Stimulated activated CD4-positive, alpha-beta T cell treated with anti-CD3 and anti-CD28 coated beads, Interleukin-12 subunit alpha, Interleukin-12 subunit beta, amount 100 ng/mL, for 24 hours (primary cell): ENCODE data around the gene MOSPD3.
A peak's percentile ranks its signal among the peaks of the same experiment; 100 is the strongest.

ENCODE experiments used
- DNase-seq, 2 experiments: peaks; one replicate each; pipeline ENCODE4 v3.0.0-alpha.2; 2020; ENCODE audit warnings: low read depth in 2 of 2

Gene MOSPD3

DNA sequence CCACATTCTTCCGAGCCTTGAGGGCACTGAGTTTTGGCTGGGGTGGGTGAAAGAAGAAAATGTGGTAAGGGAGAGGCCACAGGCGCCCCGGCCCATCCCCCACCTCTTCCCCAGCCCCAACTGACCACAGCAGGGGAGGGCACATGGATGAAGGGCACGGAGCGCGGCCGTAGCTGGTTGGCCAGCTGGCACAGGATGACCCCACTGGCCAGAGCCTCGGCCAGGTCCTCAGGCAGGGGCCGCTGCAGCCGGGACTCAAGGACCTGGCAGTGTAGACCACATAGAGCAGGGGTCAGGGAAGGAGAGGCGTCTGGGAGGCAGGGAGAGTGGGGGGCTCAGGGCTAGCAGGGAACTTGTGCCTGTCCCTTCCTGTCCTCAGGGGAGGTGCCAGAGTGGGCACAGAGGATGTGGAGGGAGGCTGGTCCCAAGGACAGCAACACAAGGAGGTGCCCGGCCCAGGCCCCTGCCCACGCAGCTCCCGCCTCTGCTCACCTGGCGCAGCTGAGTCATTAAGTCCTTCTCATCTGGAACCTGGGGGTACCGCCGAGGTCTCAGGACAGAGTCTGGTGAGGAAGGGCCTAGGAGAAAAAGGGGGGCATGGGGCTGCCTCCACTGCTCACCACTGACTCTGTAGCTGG, 36.5 kb upstream of the MOSPD3 start:
- DNase-seq = no peak

DNA sequence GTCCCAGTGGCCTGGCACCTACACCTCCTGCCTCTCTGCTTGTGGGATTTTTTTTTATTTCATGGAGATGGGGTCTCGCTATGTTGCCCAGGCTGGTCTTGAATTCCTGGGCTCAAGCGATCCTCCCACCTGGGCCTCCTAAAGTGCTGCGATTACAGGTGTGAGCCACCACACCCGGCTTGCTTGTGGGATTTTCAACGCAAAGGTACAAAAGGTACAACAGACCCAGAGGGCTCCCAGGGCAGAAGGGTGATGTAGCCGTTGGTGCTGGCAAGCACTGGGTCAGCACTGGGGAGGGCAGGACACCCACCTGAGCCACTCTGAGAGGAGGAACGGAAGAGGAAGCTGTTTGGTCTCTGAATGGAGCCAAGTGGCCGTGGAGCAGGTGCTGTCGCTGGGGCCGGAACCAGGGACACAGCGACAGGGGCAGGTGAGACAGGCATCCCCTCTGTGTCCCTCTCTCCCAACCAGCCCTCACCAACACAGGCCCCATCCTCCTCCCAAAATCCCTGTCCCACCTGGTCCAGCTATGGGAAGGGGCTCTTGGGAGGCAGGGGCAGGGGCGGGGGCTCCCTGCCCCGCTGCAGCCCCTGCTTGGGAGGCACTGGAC, 35.9 kb upstream of the MOSPD3 start:
- no peak for DNase-seq

DNA sequence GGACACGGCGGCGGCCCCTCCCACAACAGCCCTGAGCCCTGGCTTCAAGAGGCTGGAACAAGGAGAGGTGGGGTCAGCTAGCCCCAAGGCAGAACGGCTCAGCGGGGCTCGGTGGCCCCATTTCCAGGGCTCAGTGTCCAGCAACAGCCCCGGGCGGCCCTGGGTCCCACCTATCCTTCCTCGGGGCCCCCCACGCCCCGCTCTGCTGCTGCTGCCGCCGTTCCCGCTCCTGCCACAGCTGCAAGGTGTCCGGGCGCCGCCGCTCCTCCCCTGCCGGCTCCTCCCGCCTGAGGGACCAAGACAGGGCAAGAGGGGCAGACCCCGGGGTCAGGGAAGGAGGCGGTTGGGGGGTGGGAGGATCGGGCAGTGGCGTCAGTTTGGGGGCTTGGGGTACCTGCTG, 35.2 kb upstream of the MOSPD3 start:
- no peak for DNase-seq

- DNase-seq = no peak
Observed at GRCh38 chr7:100577507-100577906, 34.8 kb upstream of the MOSPD3 start.

DNA sequence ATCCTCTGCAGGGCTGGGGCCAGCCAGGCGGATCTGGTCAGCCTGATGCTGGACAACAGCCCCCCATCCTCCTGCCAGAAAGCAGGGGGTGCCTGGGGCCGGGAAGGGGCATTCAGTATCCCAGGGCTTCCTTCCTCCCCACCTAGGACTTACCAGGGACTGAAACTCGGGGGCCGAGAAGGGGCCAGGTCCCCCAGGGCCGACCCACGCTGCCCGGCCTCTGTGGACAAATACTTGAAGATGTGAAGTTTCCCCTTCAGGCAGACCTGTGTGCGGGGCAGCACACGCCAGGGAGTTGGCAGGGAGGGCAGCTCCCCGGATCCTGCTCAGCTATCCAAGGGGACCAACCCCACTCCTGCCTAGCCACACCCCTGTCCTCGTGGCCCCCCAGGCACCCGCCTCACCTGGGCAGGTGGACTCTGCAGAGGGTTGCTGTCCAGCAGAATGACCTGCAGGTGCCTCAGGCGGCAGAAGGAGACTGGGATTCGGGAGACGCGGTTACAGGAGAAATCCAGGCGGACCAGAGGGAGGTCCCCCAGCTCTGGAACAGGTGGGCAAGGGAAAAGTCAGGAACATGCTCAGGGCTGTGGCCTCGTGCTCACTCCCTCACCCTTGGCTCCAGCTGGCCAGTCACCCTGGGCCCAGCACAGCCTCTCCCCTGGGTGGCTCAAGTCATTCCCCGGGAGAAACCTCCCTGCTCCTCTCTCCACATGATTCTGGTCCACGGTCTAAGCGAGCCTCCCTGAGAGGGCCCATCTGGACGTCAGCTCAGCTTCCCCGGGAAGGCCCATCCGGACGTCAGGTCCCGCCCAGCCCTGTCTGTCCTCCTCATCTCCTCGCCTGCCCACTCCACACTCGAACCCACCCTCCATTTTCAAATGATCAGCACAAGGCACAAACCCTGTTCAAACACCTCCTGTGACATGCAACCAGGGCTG, 33.8 kb upstream of the MOSPD3 start:
- DNase-seq = no peak

DNA sequence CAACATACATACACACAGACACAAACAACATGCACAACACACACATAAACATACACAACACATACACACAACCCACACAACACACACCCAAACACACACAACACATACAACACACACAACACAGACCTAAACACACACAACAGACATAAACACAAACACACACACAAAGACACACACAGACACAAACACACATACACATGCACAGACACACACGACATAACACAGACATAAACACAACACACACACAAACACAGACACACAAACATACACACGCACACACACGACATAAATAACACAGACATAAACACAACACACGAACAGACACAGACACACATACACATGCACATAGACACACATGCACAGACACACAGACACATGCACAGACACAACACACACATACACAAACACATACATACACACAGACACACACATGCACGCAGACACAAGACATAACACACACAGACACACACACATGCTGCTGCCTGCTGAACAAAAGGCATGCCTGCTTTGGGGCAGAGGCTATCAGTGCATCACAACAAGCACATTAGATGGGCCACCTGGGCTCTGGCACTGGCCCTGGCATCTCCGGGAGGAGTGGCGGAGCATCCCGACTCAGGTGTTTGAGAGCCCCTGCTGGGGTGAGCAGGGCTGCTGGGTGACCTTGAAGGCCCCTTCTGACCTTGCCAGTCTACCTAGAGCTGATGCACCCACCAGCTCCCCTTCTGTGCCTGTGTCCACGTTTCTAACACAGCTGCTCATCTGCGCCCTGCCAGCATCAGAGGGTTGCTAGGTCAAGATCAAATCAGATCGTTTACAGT, 31.7 kb upstream of the MOSPD3 start:
- no peak for DNase-seq

GRCh38 chr7:100582041-100582579, 30.2 kb upstream of the MOSPD3 start:
- DNase-seq = no peak

GRCh38 chr7:100582650-100583049, 29.7 kb upstream of the MOSPD3 start:
- DNase-seq = no peak

DNA sequence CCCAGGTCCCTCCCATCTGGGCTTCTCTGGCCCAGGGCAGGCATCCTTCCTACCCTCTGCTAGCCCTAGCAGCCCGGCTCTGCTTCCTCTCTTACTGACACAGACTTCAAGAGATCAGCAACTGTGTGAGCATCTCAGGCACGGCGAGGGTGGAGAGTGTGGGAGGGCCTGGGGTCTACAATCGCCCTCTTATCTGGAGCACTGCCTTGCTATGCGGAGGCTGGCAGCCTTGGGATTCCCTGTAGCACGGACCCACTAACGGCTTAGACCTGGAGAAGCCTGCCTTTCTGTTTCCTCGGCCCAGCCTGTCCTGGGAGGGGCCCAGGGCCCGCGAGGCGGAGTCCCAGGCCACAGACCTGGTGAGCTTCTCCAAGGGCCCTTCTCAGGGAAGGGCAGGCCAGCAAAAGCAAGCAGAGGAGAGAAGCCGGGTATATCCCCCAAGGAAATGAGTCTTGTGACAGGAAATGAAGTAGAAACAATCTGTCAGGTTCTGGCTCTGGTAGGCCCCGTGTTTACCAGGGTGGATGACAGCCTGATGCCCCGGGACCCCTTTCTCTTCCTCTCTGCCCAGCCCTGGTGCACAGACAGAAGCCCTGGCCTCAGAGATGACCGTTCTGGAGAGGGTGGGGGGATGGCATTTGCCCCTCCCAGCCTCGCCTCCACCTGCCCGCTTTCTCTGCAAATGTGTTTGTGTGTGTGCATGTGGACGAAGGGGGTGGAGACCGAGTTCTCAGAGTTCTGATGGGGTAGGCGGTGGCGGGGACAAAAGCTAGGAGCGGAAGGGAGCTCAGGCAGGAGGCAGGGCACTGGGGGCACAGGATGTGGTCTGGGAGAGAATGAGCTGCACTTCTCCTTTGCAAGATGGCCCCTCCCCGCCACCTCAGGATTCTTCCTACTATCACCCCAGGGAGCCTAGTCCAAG, 28.9 kb upstream of the MOSPD3 start:
- DNase-seq = peak; percentile 45 to 72

DNA sequence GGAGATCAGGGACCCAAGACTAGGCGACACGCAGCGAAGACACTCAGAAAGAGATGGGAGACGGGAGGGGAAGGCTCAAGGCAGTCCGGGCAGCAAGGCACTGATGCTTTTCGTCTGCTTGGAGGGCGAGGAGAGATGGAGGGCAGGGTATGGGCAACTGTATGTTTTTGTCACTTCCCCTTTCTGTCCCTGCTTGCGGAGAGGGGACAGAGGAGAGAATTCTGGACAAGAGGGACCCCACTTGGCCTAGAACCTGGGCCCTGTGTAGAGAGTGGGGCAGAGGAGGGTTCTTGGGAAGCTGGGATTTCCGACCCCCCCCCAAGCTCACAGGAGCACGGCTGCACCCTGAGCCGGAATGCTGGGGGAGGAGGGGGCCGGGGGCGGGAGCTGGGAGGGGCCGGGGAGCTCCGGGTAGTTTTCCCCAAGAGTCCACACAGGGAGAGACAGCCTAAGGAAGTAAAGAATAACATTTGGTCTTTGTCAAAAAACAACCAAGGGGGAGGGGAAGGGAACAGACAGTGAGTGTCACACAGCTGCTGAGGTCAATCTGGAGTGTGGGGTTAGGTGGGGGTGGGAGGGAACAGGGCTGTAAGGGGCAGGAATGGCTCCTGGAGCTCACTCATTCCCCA, 28.2 kb upstream of the MOSPD3 start:
- DNase-seq = no peak

DNA sequence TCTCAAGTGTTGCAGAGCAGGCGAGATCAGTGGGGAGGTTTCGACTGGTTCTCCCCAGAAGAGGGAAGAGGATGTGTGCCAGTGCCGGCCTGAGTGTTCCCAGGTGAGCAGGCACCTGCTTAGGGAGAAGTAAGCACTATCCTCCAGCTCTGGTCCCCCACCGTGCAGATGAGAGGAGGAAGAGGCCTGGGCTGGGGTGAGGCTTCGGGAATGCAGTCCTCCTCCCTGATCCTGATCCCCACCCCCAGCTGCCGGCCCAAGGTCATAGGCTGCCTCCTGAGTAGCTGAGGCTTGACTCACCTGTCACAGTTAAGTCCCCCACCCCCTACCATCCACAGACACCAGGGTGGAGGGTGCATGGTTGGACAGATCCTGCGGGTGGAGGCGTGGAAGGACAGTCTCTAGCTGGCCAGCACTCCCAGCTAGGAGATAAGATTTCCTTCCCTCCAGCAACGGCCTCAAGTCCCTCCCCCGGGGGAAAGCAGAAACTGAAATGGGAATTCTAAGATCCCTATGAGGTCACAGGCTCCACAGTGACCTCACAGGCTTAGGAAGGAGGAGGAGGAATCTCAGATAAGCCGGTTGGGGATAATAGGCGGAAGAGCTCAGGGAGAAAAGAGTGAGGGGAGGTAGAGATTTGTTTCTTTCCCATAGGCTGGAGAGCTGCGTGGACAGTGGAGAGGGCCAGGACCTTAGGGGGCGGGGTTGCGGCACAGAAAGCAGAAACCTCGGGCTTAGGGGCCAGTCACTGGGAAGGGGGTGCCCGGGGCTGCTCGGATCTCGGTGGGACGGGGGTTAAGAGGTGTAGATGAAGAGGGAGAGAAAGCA, 27.4 kb upstream of the MOSPD3 start:
- DNase-seq = no peak

DNA sequence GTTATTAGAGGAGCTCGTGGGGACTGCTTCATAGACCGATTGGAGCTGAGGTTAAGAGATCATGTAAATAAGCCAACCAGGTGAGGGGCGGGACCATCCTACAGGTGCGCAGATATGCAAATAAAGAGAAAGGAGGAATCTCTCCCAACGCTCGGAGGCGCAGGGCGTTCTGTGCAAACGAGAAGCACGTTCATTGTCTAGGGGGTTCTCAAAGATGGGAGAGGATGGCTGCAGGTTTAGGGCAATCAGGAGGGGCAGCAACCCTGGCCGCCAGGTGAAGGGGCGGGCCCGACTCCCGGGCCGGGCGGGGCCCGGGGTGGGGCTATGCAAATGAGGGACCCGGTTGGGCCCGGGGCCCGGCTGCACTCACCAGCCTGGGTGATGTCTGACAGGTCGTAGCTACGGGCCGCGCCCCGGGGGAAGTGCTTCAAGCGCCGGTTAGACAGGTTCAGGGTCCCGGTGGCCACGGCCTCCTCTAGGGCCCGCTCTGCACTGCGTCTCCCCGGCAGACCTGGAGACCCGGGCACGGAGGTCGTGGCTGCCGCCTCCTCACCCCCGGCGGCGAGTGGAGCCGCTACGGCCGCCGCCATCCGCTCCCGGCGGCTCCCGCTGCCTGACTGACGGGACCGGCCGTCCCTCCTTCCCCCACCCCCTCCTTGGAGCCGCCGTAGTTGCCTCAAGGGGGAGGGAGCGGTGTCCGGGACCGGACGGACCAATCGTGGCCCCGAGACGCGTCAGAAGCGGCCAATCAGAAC, 26.7 kb upstream of the MOSPD3 start, which contains the start of gene LRCH4:
TSS of gene LRCH4 (minus strand) at position 619 of the 755 bp plus-strand sequence. CDS start at position 590, 29 bp downstream.
- peak in 1 of 2 experiments; percentile 49 for DNase-seq

DNA sequence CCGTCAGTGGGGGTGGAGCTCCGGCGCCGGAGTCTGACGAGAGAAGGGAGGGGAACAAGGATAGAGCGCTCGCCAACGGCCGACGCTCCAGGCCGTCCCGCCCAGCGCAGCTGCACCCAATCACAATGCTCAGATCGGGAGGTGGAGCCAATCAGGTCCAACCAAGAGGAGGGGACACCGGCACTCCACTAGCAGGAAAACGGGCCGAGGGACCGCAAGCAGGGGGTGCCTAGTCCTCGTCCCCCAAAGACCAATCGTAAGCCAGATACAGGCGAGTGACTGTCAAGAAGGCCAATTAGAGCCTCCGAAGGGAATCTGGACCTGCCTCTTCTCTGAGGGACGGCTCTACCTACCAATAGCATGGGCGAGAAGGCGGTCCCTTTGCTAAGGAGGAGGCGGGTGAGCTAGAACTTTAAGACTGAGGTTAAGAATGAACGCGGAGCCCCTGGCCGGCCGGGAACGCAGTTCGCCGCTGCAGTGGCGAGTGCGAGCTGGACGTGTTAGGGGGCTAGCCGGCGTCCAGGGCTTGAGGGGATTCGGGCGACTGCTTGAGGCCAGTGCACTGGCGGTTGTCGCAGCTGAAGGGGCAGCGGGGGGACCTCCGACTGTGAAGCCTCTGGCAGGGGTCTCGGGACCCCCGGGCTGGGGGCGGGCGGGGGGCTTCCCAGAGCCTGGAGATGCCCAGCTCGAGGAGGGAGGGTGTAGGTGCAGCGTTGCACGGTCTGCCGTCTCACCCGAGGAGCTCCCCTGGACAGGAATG, 25.9 kb upstream of the MOSPD3 start, which contains the start of gene FBXO24:
TSS of gene FBXO24 (plus strand) at position 63 of the 760 bp plus-strand sequence. CDS start at position 361, 298 bp downstream.
- peak; percentile 99 for DNase-seq

DNA sequence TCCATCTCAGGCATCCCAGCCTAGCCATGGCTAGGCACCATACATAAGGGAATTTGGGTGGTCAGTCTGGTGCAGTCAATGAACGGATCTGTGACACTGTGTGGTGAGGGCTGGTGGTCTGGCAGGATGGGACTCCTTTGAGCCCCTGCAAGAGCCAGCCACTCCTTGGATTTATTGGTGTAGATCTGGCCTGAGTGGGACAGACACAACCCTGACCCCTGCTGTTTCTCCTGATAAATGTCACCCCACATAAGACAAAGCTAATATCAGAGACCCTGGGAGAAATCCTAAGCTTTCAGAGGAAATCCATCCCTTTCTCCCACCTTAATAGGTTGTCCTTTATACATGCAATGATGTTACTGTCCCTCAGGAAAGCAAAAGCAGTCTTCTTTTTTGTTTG, 23.9 kb upstream of the MOSPD3 start:
- no peak for DNase-seq

GRCh38 chr7:100589341-100589947, 22.9 kb upstream of the MOSPD3 start:
- no peak for DNase-seq

DNA sequence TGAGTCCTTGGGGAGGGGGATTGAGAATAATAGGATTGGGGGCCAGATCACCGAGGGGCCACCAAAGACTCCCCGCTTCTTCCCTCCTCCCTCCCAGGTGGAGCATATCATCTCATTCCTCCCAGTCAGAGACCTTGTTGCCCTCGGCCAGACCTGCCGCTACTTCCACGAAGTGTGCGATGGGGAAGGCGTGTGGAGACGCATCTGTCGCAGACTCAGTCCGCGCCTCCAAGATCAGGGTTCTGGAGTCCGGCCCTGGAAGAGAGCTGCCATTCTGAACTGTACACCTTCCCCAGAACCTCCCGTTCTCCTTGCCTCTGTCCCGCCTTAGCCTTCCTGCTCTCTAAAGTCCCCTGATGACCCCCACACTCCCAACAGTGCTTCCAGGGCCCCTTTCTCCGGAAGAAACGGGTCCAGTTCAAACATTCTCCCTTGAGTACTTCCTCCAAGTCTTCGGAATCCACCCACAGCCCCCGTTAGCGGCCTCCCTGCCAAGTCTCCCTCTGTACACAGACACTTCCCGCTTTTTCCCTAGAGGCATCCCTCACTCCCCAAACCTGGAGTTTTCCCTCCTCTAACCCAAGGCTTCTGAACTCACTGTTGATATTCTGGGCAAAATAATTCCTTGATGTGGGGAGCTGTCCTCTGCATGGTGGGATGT, 22.1 kb upstream of the MOSPD3 start:
- no peak for DNase-seq
